HEK293 (cell line): Measurements from ENCODE around the gene PLEKHB1.

Experiments used
- CTCF ChIA-PET: fragments of 350-600 bp; formaldehyde crosslinking; extraction: SDS; loops from one replicate; lab custom pipeline; 2021; ENCODE audit warnings: antibody characterized with exemption; lab: Yijun Ruan, JAX
- POLR2A ChIA-PET: fragments of 300-600 bp; formaldehyde crosslinking; extraction: SDS; loops from one replicate; lab custom pipeline; 2020; ENCODE audit warnings: antibody characterized with exemption, inconsistent platforms; lab: Yijun Ruan, JAX
- H3K27ac ChIP-seq: fragments of 200-500 bp; sonication (Bioruptor generic); 2 replicates; pipeline ENCODE4 v1.5.1; 2014; ENCODE audit warnings: low read depth, low read length, control low read depth, inconsistent platforms; ENCODE audit errors: extremely low read depth
- H3K36me3 ChIP-seq, 2 experiments: fragments of 200-500 bp in 1 of 2; sonication (Bioruptor generic) in 1 of 2; 1 replicate in 1 of 2; 2 replicates in 1 of 2; pipeline ENCODE4 v1.5.1; 2014 to 2017; ENCODE audit warnings: inconsistent platforms in 2 of 2, low read length in 2 of 2; ENCODE audit not compliant: control insufficient read depth in 2 of 2, insufficient read depth in 1 of 2
- H3K4me1 ChIP-seq: fragments of 200-500 bp; sonication (Bioruptor generic); 2 replicates; pipeline ENCODE4 v1.5.1; 2014; ENCODE audit warnings: mild to moderate bottlenecking, low read length, inconsistent platforms; ENCODE audit not compliant: control insufficient read depth, insufficient read depth
- H3K4me3 ChIP-seq: 2 replicates; pipeline ENCODE4 v1.5.1; 2011; ENCODE audit warnings: low read depth, mild to moderate bottlenecking, control low read depth, low read length, moderate library complexity
- H3K9me3 ChIP-seq: fragments of 200-500 bp; sonication (Bioruptor generic); 2 replicates; pipeline ENCODE4 v1.5.1; 2014; ENCODE audit warnings: low read depth, low read length, inconsistent platforms; ENCODE audit not compliant: control insufficient read depth, insufficient read depth
- AEBP2 ChIP-seq: fragments of 450-650 bp; formaldehyde crosslinking; IDR thresholded peaks from 2 replicates; pipeline ENCODE4 v1.5.1; 2016; ENCODE audit warnings: missing biosample characterization, missing genetic modification characterization, borderline replicate concordance
- MYNN ChIP-seq: fragments of 450-650 bp; formaldehyde crosslinking; IDR thresholded peaks from 2 replicates; pipeline ENCODE4 v1.5.1; 2016; ENCODE audit warnings: missing biosample characterization, missing genetic modification characterization, borderline replicate concordance
- SP2 ChIP-seq: fragments of 450-650 bp; formaldehyde crosslinking; IDR thresholded peaks from 2 replicates; pipeline ENCODE4 v1.5.1; 2016; ENCODE audit warnings: missing biosample characterization, missing genetic modification characterization
- ZNF133 ChIP-seq: fragments of 450-650 bp; formaldehyde crosslinking; IDR thresholded peaks from 2 replicates; pipeline ENCODE4 v1.5.1; 2016; ENCODE audit warnings: missing biosample characterization, missing genetic modification characterization
- ZNF169 ChIP-seq: fragments of 450-650 bp; formaldehyde crosslinking; IDR thresholded peaks from 2 replicates; pipeline ENCODE4 v1.5.1; 2016; ENCODE audit warnings: missing biosample characterization, missing genetic modification characterization
- ZNF202 ChIP-seq: fragments of 450-650 bp; formaldehyde crosslinking; IDR thresholded peaks from 2 replicates; pipeline ENCODE4 v1.5.1; 2016; ENCODE audit warnings: missing biosample characterization, missing genetic modification characterization, borderline replicate concordance
- ZNF239 ChIP-seq: fragments of 450-650 bp; formaldehyde crosslinking; IDR thresholded peaks from 2 replicates; pipeline ENCODE4 v1.5.1; 2016; ENCODE audit warnings: missing biosample characterization, missing genetic modification characterization
- ZNF302 ChIP-seq: fragments of 450-650 bp; formaldehyde crosslinking; IDR thresholded peaks from 2 replicates; pipeline ENCODE4 v1.5.1; 2016; ENCODE audit warnings: missing biosample characterization, missing genetic modification characterization, low read depth
- ZNF416 ChIP-seq: fragments of 450-650 bp; formaldehyde crosslinking; IDR thresholded peaks from 2 replicates; pipeline ENCODE4 v1.5.1; 2016; ENCODE audit warnings: missing biosample characterization, missing genetic modification characterization
- ZNF423 ChIP-seq: fragments of 450-650 bp; formaldehyde crosslinking; IDR thresholded peaks from 2 replicates; pipeline ENCODE4 v1.5.1; 2016; ENCODE audit warnings: missing biosample characterization, missing genetic modification characterization
- ZNF501 ChIP-seq: fragments of 450-650 bp; formaldehyde crosslinking; IDR thresholded peaks from 2 replicates; pipeline ENCODE4 v1.5.1; 2016; ENCODE audit warnings: missing biosample characterization, missing genetic modification characterization
- ZNF521 ChIP-seq: fragments of 450-650 bp; formaldehyde crosslinking; IDR thresholded peaks from 2 replicates; pipeline ENCODE4 v1.5.1; 2017; ENCODE audit warnings: missing biosample characterization, mild to moderate bottlenecking, missing genetic modification characterization
- ZNF530 ChIP-seq: fragments of 450-650 bp; formaldehyde crosslinking; IDR thresholded peaks from 2 replicates; pipeline ENCODE4 v1.5.1; 2016; ENCODE audit warnings: low read depth, missing biosample characterization, missing genetic modification characterization
- ZNF548 ChIP-seq: fragments of 450-650 bp; formaldehyde crosslinking; IDR thresholded peaks from 2 replicates; pipeline ENCODE4 v1.5.1; 2016; ENCODE audit warnings: missing biosample characterization, missing genetic modification characterization
- ZNF571 ChIP-seq: fragments of 450-650 bp; formaldehyde crosslinking; IDR thresholded peaks from 2 replicates; pipeline ENCODE4 v1.5.0; 2017; ENCODE audit warnings: missing biosample characterization, missing genetic modification characterization
- ZNF621 ChIP-seq: fragments of 450-650 bp; formaldehyde crosslinking; IDR thresholded peaks from 2 replicates; pipeline ENCODE4 v1.5.1; 2017; ENCODE audit warnings: missing biosample characterization, missing genetic modification characterization
- ZNF639 ChIP-seq: fragments of 450-650 bp; formaldehyde crosslinking; IDR thresholded peaks from 2 replicates; pipeline ENCODE4 v1.5.1; 2016; ENCODE audit warnings: missing biosample characterization, missing genetic modification characterization
- ZNF645 ChIP-seq: fragments of 450-650 bp; formaldehyde crosslinking; IDR thresholded peaks from 2 replicates; pipeline ENCODE4; 2016; ENCODE audit warnings: missing biosample characterization, missing genetic modification characterization
- ZNF660 ChIP-seq: fragments of 450-650 bp; IDR thresholded peaks from 2 replicates; pipeline ENCODE4 v1.5.1; 2018; ENCODE audit warnings: missing biosample characterization, mild to moderate bottlenecking, missing genetic modification characterization
- ZNF707 ChIP-seq: fragments of 450-650 bp; formaldehyde crosslinking; IDR thresholded peaks from 2 replicates; pipeline ENCODE4 v1.5.1; 2016; ENCODE audit warnings: missing biosample characterization, missing genetic modification characterization
- ZNF747 ChIP-seq: fragments of 450-650 bp; formaldehyde crosslinking; IDR thresholded peaks from 2 replicates; pipeline ENCODE4 v1.5.1; 2016; ENCODE audit warnings: missing biosample characterization, missing genetic modification characterization
- ZNF76 ChIP-seq: fragments of 450-650 bp; formaldehyde crosslinking; IDR thresholded peaks from 2 replicates; pipeline ENCODE4; 2016; ENCODE audit warnings: low read depth, missing biosample characterization, missing genetic modification characterization, borderline replicate concordance
- ZNF791 ChIP-seq: fragments of 450-650 bp; formaldehyde crosslinking; IDR thresholded peaks from 2 replicates; pipeline ENCODE4 v1.5.1; 2016; ENCODE audit warnings: missing biosample characterization, missing genetic modification characterization
- ZSCAN16 ChIP-seq: fragments of 450-650 bp; formaldehyde crosslinking; IDR thresholded peaks from 2 replicates; pipeline ENCODE4 v1.5.1; 2016; ENCODE audit warnings: missing biosample characterization, missing genetic modification characterization
- ZSCAN23 ChIP-seq: fragments of 450-650 bp; formaldehyde crosslinking; IDR thresholded peaks from 2 replicates; pipeline ENCODE4 v1.5.1; 2016; ENCODE audit warnings: missing biosample characterization, missing genetic modification characterization

PLEKHB1 gene

DNA sequence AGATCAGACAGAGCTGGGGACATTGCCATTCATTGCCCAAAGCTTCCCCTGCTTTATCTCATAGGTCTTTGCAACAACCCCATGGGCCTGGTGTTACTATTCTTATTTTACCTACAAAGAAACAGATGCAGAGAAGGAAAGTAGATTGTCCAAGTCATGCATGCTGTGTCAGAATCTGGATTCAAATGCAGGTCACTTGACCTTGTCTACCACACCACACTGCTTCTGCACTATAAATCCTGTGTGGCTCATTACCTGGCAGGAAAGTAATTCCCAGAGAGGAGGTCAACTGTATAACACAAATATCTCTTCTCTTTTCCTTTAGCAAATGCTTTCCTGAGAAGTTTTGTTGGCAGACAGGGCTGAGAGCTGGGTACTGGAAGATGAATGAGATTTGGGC, 18.5 kb downstream of the PLEKHB1 start:
- Histone ChIP-seq H3K4me3 (no peak overlapping the region), H3K36me3 (no peaks in the 10 kb centered on the region), H3K4me1 (no peaks in the 10 kb centered on the region), H3K9me3 (no peaks in the 10 kb centered on the region), H3K27ac (no peak overlapping the region)
- no peak for TF ChIP-seq ZNF133 (tag by site-specific recombination)
- no peak for TF ChIP-seq ZNF169 (tag by site-specific recombination)
- ChIA-PET POLR2A (no interaction called here), CTCF (interaction anchor here (0.6 to 1.2 kb wide), 3 partner anchors 19 to 91 kb away, joined by 3 to 6 read pairs (median 3); no protein-coding TSS in a partner anchor)

GRCh38 chr11:73667891-73668290, 21.5 kb downstream of the PLEKHB1 start:
- Histone ChIP-seq H3K9me3 (no peaks in the 10 kb centered on the region), H3K4me3 (no peak overlapping the region), H3K4me1 (no peaks in the 10 kb centered on the region), H3K36me3 (no peaks in the 10 kb centered on the region)
- CTCF ChIA-PET, result no interaction called here
- POLR2A ChIA-PET, result no interaction called here
- TF ChIP-seq ZNF423 (tag by site-specific recombination), result no peak
- no peak for TF ChIP-seq MYNN
- no peak for TF ChIP-seq ZNF501
- TF ChIP-seq ZNF416 (tag by site-specific recombination), result no peak
- no peak for TF ChIP-seq ZNF239 (tag by site-specific recombination)
- TF ChIP-seq ZNF202 (tag by site-specific recombination), result no peak
- TF ChIP-seq ZNF571 (tag by site-specific recombination), result no peak
- TF ChIP-seq, all 188 proteins: peak for 0
- H3K27ac ChIP-seq, result no peak overlapping the region

GRCh38 chr11:73670808-73671207, 24.4 kb downstream of the PLEKHB1 start:
- ChIA-PET POLR2A (no interaction called here), CTCF (interaction anchor here (0.7 to 1.3 kb wide), 3 partner anchors 8 to 225 kb away, joined by 3 to 6 read pairs (median 4); no protein-coding TSS in a partner anchor)
- no peak overlapping the region for H3K27ac ChIP-seq

GRCh38 chr11:73671701-73672100, 25.3 kb downstream of the PLEKHB1 start:
- Histone ChIP-seq H3K4me3 (no peak overlapping the region), H3K4me1 (no peaks in the 10 kb centered on the region), H3K27ac (no peak overlapping the region), H3K36me3 (peaks cover 0 to 3% of the 10 kb centered on the region in 2 experiments; a peak in 1 of 3 replicates), H3K9me3 (no peaks in the 10 kb centered on the region)
- TF ChIP-seq ZNF660 (tag by site-specific recombination) (no peak), ZNF747 (tag by site-specific recombination) (no peak), AEBP2 (tag by site-specific recombination) (no peak), ZNF621 (tag by site-specific recombination) (no peak), ZNF645 (tag by site-specific recombination) (no peak), ZNF639 (no peak), ZNF76 (no peak), ZSCAN23 (tag by site-specific recombination) (no peak), ZNF302 (no peak), ZNF791 (tag by site-specific recombination) (no peak), ZNF521 (tag by site-specific recombination) (no peak), ZNF548 (tag by site-specific recombination) (no peak)
- ChIA-PET POLR2A (interaction anchor here (1.1 kb wide), 1 partner anchor 89 kb away, joined by 3 read pairs; the partner anchor contains the start of gene RAB6A), CTCF (interaction anchor here (1.3 to 1.8 kb wide), 2 partner anchors 9 to 11 kb away, joined by 6 to 8 read pairs; no protein-coding TSS in a partner anchor)

More at GRCh38 chr11:73670808-73671207, 24.4 kb downstream of the PLEKHB1 start:
- TF ChIP-seq ZNF302 (no peak), ZSCAN16 (tag by site-specific recombination) (no peak), ZNF501 (no peak), ZNF707 (tag by site-specific recombination) (no peak), SP2 (tag by site-specific recombination) (no peak), ZNF530 (tag by site-specific recombination) (no peak)
- TF ChIP-seq, all 188 proteins: peak for 0
- Histone ChIP-seq H3K36me3 (peaks cover 0 to 3% of the 10 kb centered on the region in 2 experiments; a peak in 1 of 3 replicates), H3K4me3 (no peak overlapping the region), H3K4me1 (no peaks in the 10 kb centered on the region), H3K9me3 (no peaks in the 10 kb centered on the region)
